GM06990 (cell line): Measurements from ENCODE around the gene SS18.
A peak's percentile ranks its signal among the peaks of the same experiment; 100 is the strongest.

Source experiments
- DNase-seq: peaks from one replicate; pipeline ENCODE4 v3.0.0-alpha.2; 2011; ENCODE audit not compliant: insufficient read length; ENCODE audit errors: extremely low read depth
- H3K27me3 ChIP-seq: replicated peaks from 2 replicates; pipeline ENCODE4 v1.6.0; 2011; ENCODE audit warnings: low read length; ENCODE audit not compliant: control insufficient read depth, insufficient read depth
- H3K36me3 ChIP-seq: 2 replicates; pipeline ENCODE4 v1.5.1; 2011; ENCODE audit warnings: low read length; ENCODE audit not compliant: control insufficient read depth, insufficient read depth
- H3K4me3 ChIP-seq: replicated peaks from 2 replicates; pipeline ENCODE4 v1.5.1; 2011; ENCODE audit warnings: low read depth, mild to moderate bottlenecking, control low read depth, low read length
- CTCF ChIP-seq: IDR thresholded peaks from 2 replicates; pipeline ENCODE4 v1.5.1; 2011; ENCODE audit warnings: low read length, control low read depth, mild to moderate bottlenecking, inconsistent platforms; ENCODE audit not compliant: insufficient read depth, poor library complexity, severe bottlenecking

The SS18 gene

DNA sequence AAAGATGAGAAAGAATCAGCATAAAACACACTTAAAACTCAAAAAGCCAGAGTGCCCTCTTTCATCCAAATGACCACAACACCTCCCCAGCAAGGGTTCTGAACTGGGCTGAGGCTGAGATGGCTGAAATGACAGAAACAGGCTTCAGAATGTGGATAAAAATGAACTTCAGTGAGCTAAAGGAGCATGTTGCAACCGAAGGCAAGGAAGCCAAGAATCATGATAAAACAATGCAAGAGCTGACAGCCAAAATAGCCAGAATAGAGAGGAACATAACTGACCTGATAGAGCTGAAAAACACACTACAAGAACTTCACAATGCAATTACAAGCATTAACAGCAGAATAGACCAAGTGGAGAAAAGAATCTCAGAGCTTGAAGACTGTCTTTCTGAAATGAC lies 31.1 kb upstream of the SS18 start:
- no peaks in the 10 kb centered on the region for H3K27me3 ChIP-seq
- no peak for TF ChIP-seq CTCF
- H3K4me3 ChIP-seq: no peak overlapping the region
- H3K36me3 ChIP-seq: no peaks in the 10 kb centered on the region
- DNase-seq: no peak

DNA sequence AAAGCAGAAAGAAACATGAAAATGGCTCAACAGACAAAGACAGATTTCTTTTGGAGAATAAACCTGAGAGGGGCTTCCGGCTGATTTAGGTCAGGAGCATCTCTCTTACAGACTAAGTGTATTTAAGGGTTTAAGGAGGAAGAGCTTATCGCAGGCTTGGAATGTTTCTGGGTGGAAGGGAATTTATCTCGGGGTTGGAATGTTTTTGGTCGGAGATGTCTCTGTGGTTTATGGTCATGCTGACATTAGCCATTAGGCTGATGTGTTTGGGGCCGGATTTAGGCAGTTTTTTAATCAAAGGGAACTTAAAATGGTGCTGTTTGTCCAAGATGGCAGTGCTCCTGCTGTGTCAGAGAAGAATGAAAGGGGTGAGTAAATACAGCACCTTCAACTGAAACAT lies 28.8 kb upstream of the SS18 start:
- no peaks in the 10 kb centered on the region for H3K36me3 ChIP-seq
- H3K4me3 ChIP-seq: no peak overlapping the region
- no peak for DNase-seq
- no peaks in the 10 kb centered on the region for H3K27me3 ChIP-seq
- TF ChIP-seq CTCF: no peak

GRCh38 chr18:26104035-26104434 lies 13.6 kb upstream of the SS18 start:
- H3K27me3 ChIP-seq: no peaks in the 10 kb centered on the region
- no peak for TF ChIP-seq CTCF
- DNase-seq: no peak

GRCh38 chr18:26103579-26103978 lies 13.2 kb upstream of the SS18 start:
- H3K27me3 ChIP-seq: no peaks in the 10 kb centered on the region
- TF ChIP-seq CTCF: peak; percentile 44
- H3K36me3 ChIP-seq: no peaks in the 10 kb centered on the region
- DNase-seq: no peak
- H3K4me3 ChIP-seq: no peak overlapping the region

More at GRCh38 chr18:26104035-26104434, 13.6 kb upstream of the SS18 start:
- Histone ChIP-seq H3K36me3 (no peaks in the 10 kb centered on the region), H3K4me3 (no peak overlapping the region)

GRCh38 chr18:26097563-26097962 lies 7.2 kb upstream of the SS18 start:
- TF ChIP-seq CTCF: no peak
- Histone ChIP-seq H3K4me3 (no peak overlapping the region), H3K36me3 (no peaks in the 10 kb centered on the region), H3K27me3 (no peaks in the 10 kb centered on the region)
- no peak for DNase-seq

GRCh38 chr18:26096852-26097251 lies 6.4 kb upstream of the SS18 start:
- no peak for TF ChIP-seq CTCF

More at GRCh38 chr18:26096852-26097251, 6.4 kb upstream of the SS18 start:
- Histone ChIP-seq H3K4me3 (no peak overlapping the region), H3K27me3 (no peaks in the 10 kb centered on the region), H3K36me3 (no peaks in the 10 kb centered on the region)
- DNase-seq: no peak
